GM12878 (cell line): ENCODE data around the gene SYNGAP1. TPM values are rescaled to one million over a fixed set of nuclear protein-coding genes. Genes with fewer than 3 reads are reported as not detected.

Source experiments
- ATAC-seq: fragments of 200-7000 bp; cut with Tn5 transposase; 3 replicates; pipeline ENCODE4 v1.9.1; 2020; ENCODE audit warnings: mild to moderate bottlenecking, moderate library complexity
- BruUV-seq: library from RNA; stranded (reverse); fragments of 400-500 nt; replicated peaks from 2 replicates; lab custom pipeline; 2021; lab: Mats Ljungman, UMichigan
- CTCF ChIA-PET: fragments of 300-600 bp; sonication (Branson Sonifier 250); formaldehyde crosslinking; extraction: SDS; loops from one replicate; lab custom pipeline; 2021; ENCODE audit warnings: inconsistent platforms; lab: Yijun Ruan, JAX
- POLR2A ChIA-PET: fragments of 350-600 bp; formaldehyde crosslinking; extraction: SDS; loops from one replicate; lab custom pipeline; 2021; ENCODE audit warnings: inconsistent platforms; lab: Charles Lee
- RAD21 ChIA-PET: fragments of 300-600 bp; sonication (Branson Sonifier 250); formaldehyde crosslinking; loops from one replicate; lab custom pipeline; 2023; ENCODE audit warnings: antibody characterized with exemption; ENCODE audit not compliant: unreplicated experiment; lab: Charles Lee
- SMC1A ChIA-PET: fragments of 300-600 bp; sonication (Branson Sonifier 250); formaldehyde crosslinking; loops from one replicate; lab custom pipeline; 2023; ENCODE audit not compliant: unreplicated experiment, uncharacterized antibody; lab: Charles Lee
- DNase-seq: peaks from one replicate; pipeline ENCODE4 v3.0.0-alpha.2; 2011; ENCODE audit warnings: low read depth, low spot score
- FAIRE-seq: peaks from 3 replicates; lab custom pipeline; 2011; peaks lifted over from hg19 to GRCh38; lab: Jason Lieb, UNC
- H2AFZ ChIP-seq: 2 replicates; pipeline ENCODE4 v1.6.0; 2011; ENCODE audit warnings: low read depth, low read length, control low read depth; ENCODE audit not compliant: control insufficient read depth
- H3K27ac ChIP-seq: 2 replicates; pipeline ENCODE4 v1.5.1; 2011; ENCODE audit warnings: control low read depth; ENCODE audit not compliant: control insufficient read depth, insufficient read depth
- H3K27me3 ChIP-seq, 2 experiments: replicated peaks in 1 of 2; 2 replicates each; pipeline versions ENCODE4 v1.6.0 to v1.6.1; 2011; ENCODE audit warnings: low read length in 1 of 2; ENCODE audit not compliant: control insufficient read depth in 2 of 2, insufficient read depth in 2 of 2
- H3K36me3 ChIP-seq, 2 experiments: 2 replicates each; pipeline ENCODE4 v1.5.1; 2011; ENCODE audit warnings: low read length in 1 of 2; ENCODE audit not compliant: control insufficient read depth in 2 of 2, insufficient read depth in 2 of 2
- H3K4me1 ChIP-seq: 2 replicates; pipeline ENCODE4 v1.6.1; 2011; ENCODE audit warnings: mild to moderate bottlenecking, low read length, moderate library complexity, mixed read lengths; ENCODE audit not compliant: control insufficient read depth, insufficient read depth
- H3K4me2 ChIP-seq: 2 replicates; pipeline ENCODE4 v1.6.0; 2011; ENCODE audit warnings: control low read depth; ENCODE audit not compliant: control insufficient read depth, insufficient read depth
- H3K4me3 ChIP-seq: fragments of 200-600 bp; sonication (generic); 2 replicates; pipeline ENCODE4 v1.5.1; 2016
- H3K79me2 ChIP-seq: 2 replicates; pipeline ENCODE4 v1.6.0; 2011; ENCODE audit warnings: low read length; ENCODE audit not compliant: control insufficient read depth, insufficient read depth
- H3K9ac ChIP-seq: 2 replicates; pipeline ENCODE4 v1.8.0; 2011; ENCODE audit warnings: low read length, control low read depth, mixed read lengths; ENCODE audit not compliant: control insufficient read depth, insufficient read depth
- H3K9me3 ChIP-seq: replicated peaks from 3 replicates; pipeline ENCODE4 v1.5.1; 2011; ENCODE audit warnings: mild to moderate bottlenecking, low read length; ENCODE audit not compliant: control insufficient read depth, insufficient read depth
- H4K20me1 ChIP-seq: 2 replicates; pipeline ENCODE4 v1.6.0; 2011; ENCODE audit not compliant: control insufficient read depth, insufficient read depth
- CBX5 ChIP-seq: sonication (generic); IDR thresholded peaks from 2 replicates; pipeline ENCODE4 v1.6.1; 2016; ENCODE audit warnings: low read depth, moderate library complexity, mild to moderate bottlenecking, inconsistent platforms
- HDGF ChIP-seq: fragments of 450-650 bp; IDR thresholded peaks from 2 replicates; pipeline ENCODE4 v1.6.1; 2016; ENCODE audit warnings: antibody characterized with exemption
- LARP7 ChIP-seq: fragments of 450-650 bp; IDR thresholded peaks from 2 replicates; pipeline ENCODE4 v1.6.1; 2017; ENCODE audit warnings: mild to moderate bottlenecking
- MTA2 ChIP-seq: fragments of 450-650 bp; IDR thresholded peaks from 2 replicates; pipeline ENCODE4 v1.6.1; 2016; ENCODE audit warnings: low read depth, mild to moderate bottlenecking, moderate library complexity
- MTA3 ChIP-seq: IDR thresholded peaks from 2 replicates; pipeline ENCODE4 v1.6.1; 2012; ENCODE audit warnings: low read length, inconsistent platforms, borderline replicate concordance
- NFIC ChIP-seq: IDR thresholded peaks from 2 replicates; pipeline ENCODE4 v1.6.1; 2012; ENCODE audit warnings: low read depth, mild to moderate bottlenecking, inconsistent platforms, low read length, moderate library complexity
- TBL1XR1 ChIP-seq: IDR thresholded peaks from 2 replicates; pipeline ENCODE4 v1.6.1; 2012; ENCODE audit warnings: low read depth, low read length, improper control_type of control experiment
- WGBS: methylation state at CpG from one replicate; pipeline ENCODE4 v1.1.6; 2016; ENCODE audit warnings: low lambda C conversion rate; ENCODE audit not compliant: insufficient replicate concordance, insufficient coverage; ENCODE audit errors: missing lambda C conversion rate; 5-methylcytosine and 5-hydroxymethylcytosine counted together
- in situ Hi-C: fragments of 300-500 bp; cut with MboI; formaldehyde crosslinking; loops from 9 replicates; pipeline ENCODE4 v1.14.3; 2018; ENCODE audit warnings: mixed read lengths
- intact Hi-C: fragments of 100-400 bp; cut with micrococcal nuclease; formaldehyde crosslinking; loops from one replicate; pipeline ENCODE4 v1.14.2; 2022; ENCODE audit not compliant: unreplicated experiment
- polyA plus RNA-seq, 11 experiments: library from polyadenylated mRNA; depleted of rRNA in 4 of 11; unstranded in 6 of 11; stranded (reverse) in 5 of 11; fragments of >200 nt; fragmentation: Nextera tagmentation in 4 of 11; fragmentation: Illumina TruSeq in 1 of 11; extraction: Ambion mirVana in 4 of 11; extraction: Trizol in 1 of 11; gene quantifications; 1 replicate in 1 of 11; 2 replicates in 10 of 11; pipeline versions ENCODE4 v1.2.1 to v1.2.3, GENCODE V29; 2011 to 2016; ENCODE audit warnings: inconsistent platforms in 2 of 11, missing spikeins in 2 of 11, low read depth in 1 of 11
- total RNA-seq, 4 experiments: library from RNA; depleted of rRNA in 3 of 4; stranded (reverse); fragments of >200 nt in 3 of 4; fragmentation: Illumina TruSeq in 1 of 4; extraction: Trizol in 1 of 4; gene quantifications; 2 replicates each; pipeline versions ENCODE4 v1.2.1 to v1.2.3, GENCODE V29; 2013 to 2021
- TF ChIP-seq, protein P1 (sequence below): fragments of 450-650 bp; formaldehyde crosslinking; IDR thresholded peaks from 2 replicates; pipeline ENCODE4 v1.5.0; 2022; ENCODE audit warnings: mild to moderate bottlenecking, missing genetic modification characterization

Gene SYNGAP1
- total and polyA plus RNA-seq, 10 of the 15 experiments (the other 5 are each of a cell fraction or from before 2014, with no cell fraction given) = 0.05 to 9.2 (median 1.2) TPM

GRCh38 chr6:33433544-33434191 is 13.8 kb downstream of the SYNGAP1 start:
- RAD21 ChIA-PET = interaction anchor here (0.6 kb wide), 1 partner anchor 251 kb away, joined by 5 read pairs; no protein-coding TSS in a partner anchor
- in situ Hi-C loops (no loop called here), intact Hi-C loops (no loop called here)
- no peak for DNase-seq
- H3K9ac ChIP-seq = no peak overlapping the region
- CTCF ChIA-PET = interaction anchor here (1.4 kb wide), 1 partner anchor 10 kb away, joined by 3 read pairs; no protein-coding TSS in a partner anchor
- 53% methylated on average over 15 of the region's 17 CpGs for WGBS
- H3K27ac ChIP-seq = no peak overlapping the region
- H3K4me2 ChIP-seq = no peak overlapping the region; the same call in 1 of the 2 replicates
- no TSS peak for BruUV-seq
- no peak for ATAC-seq
- TF ChIP-seq CBX5 (no peak), HDGF (no peak), MTA3 (no peak), MTA2 (no peak), TBL1XR1 (no peak), NFIC (no peak), LARP7 (no peak)
- TF ChIP-seq, protein P1, sequence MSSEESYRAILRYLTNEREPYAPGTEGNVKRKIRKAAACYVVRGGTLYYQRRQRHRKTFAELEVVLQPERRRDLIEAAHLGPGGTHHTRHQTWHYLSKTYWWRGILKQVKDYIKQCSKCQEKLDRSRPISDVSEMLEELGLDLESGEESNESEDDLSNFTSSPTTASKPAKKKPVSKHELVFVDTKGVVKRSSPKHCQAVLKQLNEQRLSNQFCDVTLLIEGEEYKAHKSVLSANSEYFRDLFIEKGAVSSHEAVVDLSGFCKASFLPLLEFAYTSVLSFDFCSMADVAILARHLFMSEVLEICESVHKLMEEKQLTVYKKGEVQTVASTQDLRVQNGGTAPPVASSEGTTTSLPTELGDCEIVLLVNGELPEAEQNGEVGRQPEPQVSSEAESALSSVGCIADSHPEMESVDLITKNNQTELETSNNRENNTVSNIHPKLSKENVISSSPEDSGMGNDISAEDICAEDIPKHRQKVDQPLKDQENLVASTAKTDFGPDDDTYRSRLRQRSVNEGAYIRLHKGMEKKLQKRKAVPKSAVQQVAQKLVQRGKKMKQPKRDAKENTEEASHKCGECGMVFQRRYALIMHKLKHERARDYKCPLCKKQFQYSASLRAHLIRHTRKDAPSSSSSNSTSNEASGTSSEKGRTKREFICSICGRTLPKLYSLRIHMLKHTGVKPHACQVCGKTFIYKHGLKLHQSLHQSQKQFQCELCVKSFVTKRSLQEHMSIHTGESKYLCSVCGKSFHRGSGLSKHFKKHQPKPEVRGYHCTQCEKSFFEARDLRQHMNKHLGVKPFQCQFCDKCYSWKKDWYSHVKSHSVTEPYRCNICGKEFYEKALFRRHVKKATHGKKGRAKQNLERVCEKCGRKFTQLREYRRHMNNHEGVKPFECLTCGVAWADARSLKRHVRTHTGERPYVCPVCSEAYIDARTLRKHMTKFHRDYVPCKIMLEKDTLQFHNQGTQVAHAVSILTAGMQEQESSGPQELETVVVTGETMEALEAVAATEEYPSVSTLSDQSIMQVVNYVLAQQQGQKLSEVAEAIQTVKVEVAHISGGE (CRISPR knock-in tag) = no peak
- POLR2A ChIA-PET = no interaction called here
- no peak overlapping the region for H3K4me3 ChIP-seq
- no peaks in the 10 kb centered on the region for H3K27me3 ChIP-seq
- H4K20me1 ChIP-seq = no peaks in the 10 kb centered on the region
- peaks cover 39% of the 10 kb centered on the region for H3K4me1 ChIP-seq
- no peak for FAIRE-seq
- H3K36me3 ChIP-seq = peaks cover 0 to 3% of the 10 kb centered on the region in 2 experiments; a peak in 2 of 4 replicates
- no peaks in the 10 kb centered on the region for H3K9me3 ChIP-seq
- H3K79me2 ChIP-seq = peaks cover 5% of the 10 kb centered on the region
- SMC1A ChIA-PET = interaction anchor here (0.6 to 1.6 kb wide), 2 partner anchors 20 to 80 kb away, joined by 3 read pairs; partner anchors contain the start of gene ZBTB9
- no peak overlapping the region for H2AFZ ChIP-seq
